Epidermal melanocyte (primary cell): ENCODE measurements around the gene CNTNAP4.

ENCODE experiments used
- DNase-seq: peaks from one replicate; pipeline ENCODE4 v3.0.0; 2011; ENCODE audit warnings: low spot score; ENCODE audit not compliant: insufficient read length

Gene CNTNAP4

GRCh38 chr16:76577003-76577402, 299.8 kb downstream of the CNTNAP4 start:
- DNase-seq: no peak

DNA sequence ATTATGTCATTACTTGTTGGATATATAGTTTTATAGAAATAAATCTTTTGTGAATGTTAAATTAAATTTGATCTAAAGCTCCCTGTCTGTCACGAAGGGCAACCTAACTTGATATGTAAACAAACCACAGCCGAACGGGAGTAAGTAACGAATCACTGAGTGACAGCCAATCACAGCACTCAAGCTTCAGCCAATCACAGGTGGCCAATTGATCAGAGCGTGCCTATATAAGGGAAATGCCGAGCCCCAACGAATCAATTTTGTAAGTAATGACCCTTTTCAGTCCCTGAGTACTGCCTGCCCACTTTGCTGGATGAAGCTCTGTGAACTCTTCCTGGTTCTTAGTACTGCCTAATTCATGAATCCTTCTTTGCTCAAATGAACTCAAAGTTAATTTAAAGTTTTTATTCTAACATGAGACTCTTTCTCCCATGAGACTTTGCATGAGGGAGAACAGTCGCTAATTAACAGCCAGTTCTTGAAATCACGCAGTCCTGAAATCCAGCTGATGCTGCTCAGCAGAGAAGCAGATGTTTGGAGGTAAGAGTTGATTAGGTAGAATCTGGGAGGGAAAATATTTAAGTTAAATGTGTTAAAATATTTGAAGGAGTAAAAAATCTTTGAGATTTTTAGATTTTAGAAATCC, 302.2 kb downstream of the CNTNAP4 start:
- DNase-seq: no peak

- DNase-seq: no peak
Measured at GRCh38 chr16:76583466-76583865, 306.3 kb downstream of the CNTNAP4 start.

DNA sequence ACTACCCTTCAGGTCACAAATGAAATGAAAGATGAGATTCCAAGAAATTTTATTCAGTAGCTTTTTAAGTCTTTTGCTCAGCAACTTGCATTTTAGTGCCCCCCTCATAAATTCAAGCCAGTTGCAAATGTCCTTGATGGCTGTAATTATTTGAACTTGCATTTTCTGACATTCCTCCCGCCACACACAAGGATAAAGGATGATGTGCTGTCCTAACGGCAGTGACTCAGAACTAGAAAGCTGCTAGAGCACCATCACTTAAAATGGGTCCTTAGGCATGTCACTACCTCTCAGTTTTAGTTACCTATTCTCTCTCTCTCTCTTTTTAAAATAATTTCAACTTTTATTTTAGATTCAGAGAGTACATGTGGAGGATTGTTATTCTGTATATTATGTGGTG, 306.7 kb downstream of the CNTNAP4 start:
- no peak for DNase-seq

DNA sequence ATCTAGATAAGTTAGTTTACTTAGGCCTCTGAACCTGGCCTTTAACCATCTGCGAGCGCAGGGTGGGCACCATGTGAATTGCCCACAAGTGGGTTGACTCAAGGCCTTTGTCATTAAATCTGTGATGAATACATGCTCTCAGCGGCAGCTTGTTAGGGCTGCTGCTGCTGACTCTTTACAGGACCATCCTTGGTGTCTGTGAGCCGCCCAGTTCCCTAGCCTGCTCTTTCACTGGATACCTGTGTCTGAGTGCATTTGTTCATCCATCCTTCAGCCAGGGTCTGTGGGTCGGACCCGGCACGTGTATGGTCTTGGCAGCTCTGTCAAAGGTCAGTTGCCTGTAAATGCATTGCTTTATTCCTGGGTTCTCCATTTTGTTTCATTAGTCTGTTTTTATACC, 321.3 kb downstream of the CNTNAP4 start:
- DNase-seq: no peak

DNA sequence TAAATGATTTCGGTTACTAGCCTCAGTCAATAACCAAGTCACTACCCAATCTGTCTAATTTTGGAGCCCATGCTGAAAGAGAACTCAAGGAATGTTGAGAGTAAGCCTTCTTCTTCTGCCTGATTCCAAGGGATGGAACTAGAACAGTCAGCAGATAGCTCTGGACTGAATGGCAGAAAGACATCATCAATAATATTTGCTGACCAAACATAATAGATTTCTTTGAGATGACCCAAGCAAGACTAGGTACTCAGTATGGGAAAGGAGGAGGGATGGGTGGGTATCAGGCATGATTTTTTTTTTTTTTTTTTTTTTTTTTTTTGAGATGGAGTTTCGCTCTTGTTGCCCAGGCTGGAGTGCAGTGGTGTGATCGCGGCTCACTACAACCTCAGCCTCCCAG, 330.1 kb downstream of the CNTNAP4 start:
- no peak for DNase-seq
